GM12801 (cell line): ENCODE data around the gene KCNQ2.

Experiments
- TF ChIP-seq, protein P1 (sequence below): IDR thresholded peaks from one replicate; pipeline ENCODE4 v1.5.1; 2011; ENCODE audit warnings: control low read depth; ENCODE audit not compliant: insufficient read length; ENCODE audit errors: extremely low read depth

Gene KCNQ2

DNA sequence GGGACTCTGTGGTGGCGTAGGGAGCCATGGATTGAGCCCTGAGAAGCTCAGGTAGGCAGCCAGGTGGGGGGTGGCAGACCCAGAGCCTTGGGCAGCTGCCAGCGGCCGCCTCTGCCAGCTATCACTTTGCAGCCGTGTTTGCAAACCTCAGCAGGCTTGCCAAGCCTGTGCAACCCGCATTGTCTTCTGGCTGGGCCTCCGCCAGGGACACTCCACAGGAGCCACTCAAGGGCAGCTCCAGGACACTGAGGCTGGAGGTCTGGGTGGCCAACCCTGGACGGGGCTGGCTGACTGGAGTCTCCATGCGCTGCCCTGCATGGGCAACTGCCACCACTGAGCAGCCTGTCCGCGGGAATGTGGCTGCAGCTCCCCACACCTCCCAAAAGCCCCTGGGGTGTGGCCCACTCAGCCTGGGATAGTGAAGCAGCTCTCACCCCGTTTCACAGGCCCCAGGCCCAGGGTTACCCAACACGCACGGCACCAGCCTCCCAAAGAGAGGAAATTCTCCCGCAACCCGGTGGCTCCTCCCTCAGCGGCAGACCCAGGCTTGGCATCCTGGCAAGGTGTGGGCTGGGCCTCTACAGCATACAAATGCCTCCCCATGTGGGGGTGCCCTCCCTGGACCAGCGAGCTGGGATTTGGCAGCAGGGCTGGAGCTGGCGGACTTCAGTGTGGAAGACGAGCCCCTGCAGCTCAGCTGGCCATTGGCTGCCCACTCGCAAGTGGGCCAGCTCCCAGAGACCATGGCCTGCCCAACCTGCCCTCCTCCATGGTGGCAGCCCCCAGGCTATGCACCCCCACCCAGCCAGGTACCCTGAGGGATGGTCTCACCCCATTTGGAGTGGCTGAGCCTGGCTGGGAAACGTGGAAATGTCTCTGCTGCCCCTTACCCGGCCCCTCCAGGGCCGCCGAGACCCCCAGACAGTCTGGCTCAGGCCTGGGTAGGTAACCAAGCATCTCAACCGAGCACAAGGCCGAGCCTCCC, 114.2 kb downstream of the KCNQ2 start:
- TF ChIP-seq, protein P1, sequence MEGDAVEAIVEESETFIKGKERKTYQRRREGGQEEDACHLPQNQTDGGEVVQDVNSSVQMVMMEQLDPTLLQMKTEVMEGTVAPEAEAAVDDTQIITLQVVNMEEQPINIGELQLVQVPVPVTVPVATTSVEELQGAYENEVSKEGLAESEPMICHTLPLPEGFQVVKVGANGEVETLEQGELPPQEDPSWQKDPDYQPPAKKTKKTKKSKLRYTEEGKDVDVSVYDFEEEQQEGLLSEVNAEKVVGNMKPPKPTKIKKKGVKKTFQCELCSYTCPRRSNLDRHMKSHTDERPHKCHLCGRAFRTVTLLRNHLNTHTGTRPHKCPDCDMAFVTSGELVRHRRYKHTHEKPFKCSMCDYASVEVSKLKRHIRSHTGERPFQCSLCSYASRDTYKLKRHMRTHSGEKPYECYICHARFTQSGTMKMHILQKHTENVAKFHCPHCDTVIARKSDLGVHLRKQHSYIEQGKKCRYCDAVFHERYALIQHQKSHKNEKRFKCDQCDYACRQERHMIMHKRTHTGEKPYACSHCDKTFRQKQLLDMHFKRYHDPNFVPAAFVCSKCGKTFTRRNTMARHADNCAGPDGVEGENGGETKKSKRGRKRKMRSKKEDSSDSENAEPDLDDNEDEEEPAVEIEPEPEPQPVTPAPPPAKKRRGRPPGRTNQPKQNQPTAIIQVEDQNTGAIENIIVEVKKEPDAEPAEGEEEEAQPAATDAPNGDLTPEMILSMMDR: no peak

DNA sequence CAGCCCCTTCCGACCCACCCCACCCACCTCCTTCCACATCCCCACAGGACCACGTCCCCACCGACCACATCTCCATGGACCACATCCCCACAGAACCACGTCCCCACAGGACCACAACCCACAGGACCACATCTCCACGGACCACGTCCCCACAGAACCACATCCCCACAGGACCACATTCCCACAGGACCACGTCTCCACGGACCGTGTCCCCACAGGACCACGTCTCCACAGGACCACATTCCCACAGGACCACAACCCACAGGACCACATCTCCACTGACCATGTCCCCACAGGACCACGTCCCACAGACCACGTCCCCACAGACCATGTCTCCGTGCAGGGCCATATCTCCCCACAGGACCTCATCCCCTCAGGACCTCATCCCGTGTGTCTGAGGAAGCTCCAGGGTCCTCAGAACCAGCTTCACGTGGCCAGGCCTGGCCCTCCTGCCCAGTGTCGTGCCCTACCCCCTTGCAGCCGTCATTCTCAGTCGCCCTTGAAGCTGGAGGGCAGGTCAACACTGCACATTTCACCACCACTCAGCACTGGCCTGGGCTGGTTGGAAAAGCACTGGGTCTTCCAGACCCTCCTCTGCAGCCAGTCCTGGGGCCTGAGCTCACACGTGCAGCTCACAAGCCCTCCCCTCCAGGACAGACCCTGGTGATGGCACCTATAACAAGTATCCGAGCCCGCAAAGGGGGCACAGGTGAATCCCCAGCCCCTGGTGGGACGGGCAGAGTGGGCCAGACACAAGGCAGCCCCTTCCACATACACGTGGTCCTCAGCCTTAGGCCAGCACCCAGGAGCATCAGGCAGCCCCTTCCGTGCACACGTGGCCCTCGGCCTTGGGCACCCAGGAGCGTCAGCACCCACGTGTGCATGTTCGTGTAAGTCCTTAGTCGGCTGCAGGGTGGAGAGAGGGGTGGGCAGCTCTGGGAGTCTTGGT, 115.2 kb downstream of the KCNQ2 start:
- TF ChIP-seq, protein P1: no peak

- TF ChIP-seq, protein P1: no peak
Measured at GRCh38 chr20:63356511-63356910, 115.9 kb downstream of the KCNQ2 start.

GRCh38 chr20:63355781-63356295, 116.6 kb downstream of the KCNQ2 start:
- TF ChIP-seq, protein P1: no peak

DNA sequence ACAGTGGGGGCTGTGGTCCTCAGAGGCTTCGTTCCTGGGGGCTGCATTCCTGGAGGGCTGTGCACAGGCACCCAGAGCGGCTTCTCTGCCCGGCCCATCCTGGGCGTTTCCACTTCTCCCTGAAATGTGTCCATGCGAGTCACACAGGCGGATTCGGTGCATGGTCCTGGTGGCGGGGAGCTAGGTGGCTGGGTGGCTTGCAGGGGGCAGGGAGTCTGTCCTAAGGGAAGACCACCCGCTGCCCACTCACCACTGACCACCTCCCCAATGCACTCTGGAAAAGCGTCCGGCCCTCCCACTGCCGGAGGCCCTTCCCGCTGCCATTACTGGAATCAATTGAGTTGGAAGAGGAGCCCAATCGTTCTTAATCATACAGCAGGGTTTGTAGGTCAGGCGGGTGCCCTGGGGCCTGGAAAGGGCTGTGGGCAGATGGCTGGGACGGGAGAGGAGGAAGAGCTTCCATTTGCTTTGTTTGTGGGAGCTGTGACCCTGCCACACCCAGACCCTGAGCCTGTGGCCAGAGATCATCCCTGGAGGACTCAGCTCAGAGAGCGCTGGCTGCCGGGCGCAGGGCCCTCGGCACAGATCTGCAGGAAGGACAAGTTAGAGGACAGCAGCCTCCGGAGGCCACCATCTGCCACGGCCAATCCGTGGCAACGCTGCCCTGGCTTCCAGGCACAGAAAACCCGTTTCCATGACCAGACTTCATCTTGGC, 117.7 kb downstream of the KCNQ2 start:
- TF ChIP-seq, protein P1: no peak

DNA sequence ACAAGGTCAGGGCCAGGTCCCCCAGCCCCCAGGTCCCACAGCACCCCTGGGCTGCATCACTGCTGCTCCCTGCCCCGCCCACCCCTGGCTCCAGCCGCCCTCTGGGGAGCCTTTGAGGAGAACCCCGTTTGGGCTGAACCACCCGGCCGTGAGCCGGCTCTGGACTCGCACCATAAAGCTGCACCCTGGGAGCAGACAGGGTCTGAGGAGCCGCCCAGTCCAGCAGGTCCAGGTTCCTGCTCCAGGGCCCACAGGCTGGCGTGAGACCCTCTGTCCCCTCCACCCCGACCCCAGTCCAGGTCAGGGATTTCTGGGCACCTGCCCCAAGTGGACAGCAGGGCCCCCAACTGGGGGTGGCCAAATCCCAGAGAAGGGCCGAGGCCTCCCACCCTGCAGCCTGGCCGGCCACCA, 119.6 kb downstream of the KCNQ2 start:
- TF ChIP-seq, protein P1: no peak
